HG03175 (cell line): ENCODE measurements around the gene MED16.
"Not testable (repeated sequence)": the region's sequence is repeated elsewhere in the genome, so short reads cannot be mapped to it uniquely, and the experiment has no call there.

ENCODE experiments used
- ATAC-seq: cut with Tn5 transposase; IDR thresholded peaks from one replicate; pipeline ENCODE4 v1.9.1; 2021; ENCODE audit warnings: mild to moderate bottlenecking, moderate library complexity; ENCODE audit not compliant: unreplicated experiment

MED16 gene

GRCh38 chr19:855142-855541 is 37.8 kb downstream of the MED16 start:
- ATAC-seq = no peak

GRCh38 chr19:854549-854948 is 38.4 kb downstream of the MED16 start:
- no peak for ATAC-seq

- ATAC-seq = not testable (repeated sequence)
Measured at GRCh38 chr19:853614-854220, 39.3 kb downstream of the MED16 start.

- ATAC-seq = no peak
Measured at GRCh38 chr19:853014-853585, 39.9 kb downstream of the MED16 start.

GRCh38 chr19:852136-853013 is 40.6 kb downstream of the MED16 start, which contains the start of gene ELANE:
TSS of gene ELANE (plus strand) at chr19:852303. CDS start at chr19:852329, 26 bp downstream.
- ATAC-seq = no peak

- ATAC-seq = no peak
Measured at GRCh38 chr19:850979-851335, 42.0 kb downstream of the MED16 start.

GRCh38 chr19:850221-850978 is 42.6 kb downstream of the MED16 start:
- no peak for ATAC-seq

- not testable (repeated sequence) for ATAC-seq
Measured at GRCh38 chr19:849195-849594, 43.8 kb downstream of the MED16 start.

GRCh38 chr19:848386-848921 is 44.5 kb downstream of the MED16 start:
- ATAC-seq = no peak

GRCh38 chr19:845707-846521 is 47.1 kb downstream of the MED16 start:
- ATAC-seq = no peak

- ATAC-seq = no peak
Measured at GRCh38 chr19:844546-844971, 48.4 kb downstream of the MED16 start.

- no peak for ATAC-seq
Measured at GRCh38 chr19:843836-844545, 49.0 kb downstream of the MED16 start.

GRCh38 chr19:843180-843835 is 49.7 kb downstream of the MED16 start:
- no peak for ATAC-seq

GRCh38 chr19:842802-843179 is 50.2 kb downstream of the MED16 start:
- not testable (repeated sequence) for ATAC-seq

GRCh38 chr19:840519-841206 is 52.3 kb downstream of the MED16 start, which contains the start of gene PRTN3:
TSS of gene PRTN3 (plus strand) at chr19:840999. CDS start at chr19:841009, 10 bp downstream.
- no peak for ATAC-seq

GRCh38 chr19:835210-835810 is 57.7 kb downstream of the MED16 start:
- ATAC-seq = no peak

- no peak for ATAC-seq
Measured at GRCh38 chr19:834216-834615, 58.8 kb downstream of the MED16 start.
